Heart left ventricle (tissue), 13 donors: ENCODE data around the gene LAD1.

Source experiments
- CTCF ChIP-seq, 12 donors: fragments of 200-600 bp; sonication (generic) in 4 of 12; IDR thresholded peaks; one replicate each; pipeline versions ENCODE4 v1.5.0 to v1.8.0; 2018 to 2022; ENCODE audit warnings: antibody characterized with exemption in 12 of 12, mild to moderate bottlenecking in 5 of 12
- POLR2A ChIP-seq, 2 donors: fragments of 450-650 bp; IDR thresholded peaks; one replicate each; pipeline ENCODE4 v1.6.1; 2017; ENCODE audit warnings: antibody characterized with exemption in 2 of 2, mild to moderate bottlenecking in 2 of 2, moderate library complexity in 2 of 2
- donor health status: ischemic (EF 13 %, LVEDD 7.1; RV severe dilation, severe dysfunction).
- donor health status: DM: no; HTN: yes; CAD: no.
- donor health status: DM: no; HTN: no; CAD: no.
- donor health status: ischemic (EF 25% LVEDD 6.9; RV normal size, moderate dysfunction).
- donor health status: ischemic (EF 25% LVEDD 5.7; RV mildly dilated, moderate dysfunction).
- donor health status: ischemic (EF 35%, LVEDD 5.7; RV mildly dilated, moderate dysfunction).
- donor health status: nonischemic (EF 11% LVEDD 7.7; RV severe dilation, severe dysfunction).
- donor health status: DM: yes; HTN: yes; CAD: no.
- donor health status: PGD.
- donor health status: ischemic (EF 29% LVEDD 5.4; RV normal size, mild dysfunction).
- donor health status: nonischemic (EF 23%, LVEDD 6.1; RV moderate dilation, normal function).

GRCh38 chr1:201381130-201381529 is 18.0 kb downstream of the LAD1 start:
- no peak for TF ChIP-seq CTCF (IDR thresholded peaks at IDR 0.05)
- TF ChIP-seq POLR2A (IDR thresholded peaks at IDR 0.05): no peak
